GM06990 (cell line): ENCODE data around the gene UBN1.

ENCODE experiments used
- DNase-seq: peaks from one replicate; pipeline ENCODE4 v3.0.0-alpha.2; 2011; ENCODE audit not compliant: insufficient read length; ENCODE audit errors: extremely low read depth
- H3K27me3 ChIP-seq: replicated peaks from 2 replicates; pipeline ENCODE4 v1.6.0; 2011; ENCODE audit warnings: low read length; ENCODE audit not compliant: control insufficient read depth, insufficient read depth
- H3K36me3 ChIP-seq: 2 replicates; pipeline ENCODE4 v1.5.1; 2011; ENCODE audit warnings: low read length; ENCODE audit not compliant: control insufficient read depth, insufficient read depth
- H3K4me3 ChIP-seq: replicated peaks from 2 replicates; pipeline ENCODE4 v1.5.1; 2011; ENCODE audit warnings: low read depth, mild to moderate bottlenecking, control low read depth, low read length
- TF ChIP-seq, protein P1 (sequence below): IDR thresholded peaks from 2 replicates; pipeline ENCODE4 v1.5.1; 2011; ENCODE audit warnings: low read length, control low read depth, mild to moderate bottlenecking, inconsistent platforms; ENCODE audit not compliant: insufficient read depth, poor library complexity, severe bottlenecking

The UBN1 gene

GRCh38 chr16:4864728-4865127 lies 17.4 kb downstream of the UBN1 start:
- no peak overlapping the region for H3K4me3 ChIP-seq
- H3K36me3 ChIP-seq, result peaks cover 18% of the 10 kb centered on the region
- no peak for DNase-seq
- TF ChIP-seq, protein P1, sequence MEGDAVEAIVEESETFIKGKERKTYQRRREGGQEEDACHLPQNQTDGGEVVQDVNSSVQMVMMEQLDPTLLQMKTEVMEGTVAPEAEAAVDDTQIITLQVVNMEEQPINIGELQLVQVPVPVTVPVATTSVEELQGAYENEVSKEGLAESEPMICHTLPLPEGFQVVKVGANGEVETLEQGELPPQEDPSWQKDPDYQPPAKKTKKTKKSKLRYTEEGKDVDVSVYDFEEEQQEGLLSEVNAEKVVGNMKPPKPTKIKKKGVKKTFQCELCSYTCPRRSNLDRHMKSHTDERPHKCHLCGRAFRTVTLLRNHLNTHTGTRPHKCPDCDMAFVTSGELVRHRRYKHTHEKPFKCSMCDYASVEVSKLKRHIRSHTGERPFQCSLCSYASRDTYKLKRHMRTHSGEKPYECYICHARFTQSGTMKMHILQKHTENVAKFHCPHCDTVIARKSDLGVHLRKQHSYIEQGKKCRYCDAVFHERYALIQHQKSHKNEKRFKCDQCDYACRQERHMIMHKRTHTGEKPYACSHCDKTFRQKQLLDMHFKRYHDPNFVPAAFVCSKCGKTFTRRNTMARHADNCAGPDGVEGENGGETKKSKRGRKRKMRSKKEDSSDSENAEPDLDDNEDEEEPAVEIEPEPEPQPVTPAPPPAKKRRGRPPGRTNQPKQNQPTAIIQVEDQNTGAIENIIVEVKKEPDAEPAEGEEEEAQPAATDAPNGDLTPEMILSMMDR, result no peak
- no peaks in the 10 kb centered on the region for H3K27me3 ChIP-seq

DNA sequence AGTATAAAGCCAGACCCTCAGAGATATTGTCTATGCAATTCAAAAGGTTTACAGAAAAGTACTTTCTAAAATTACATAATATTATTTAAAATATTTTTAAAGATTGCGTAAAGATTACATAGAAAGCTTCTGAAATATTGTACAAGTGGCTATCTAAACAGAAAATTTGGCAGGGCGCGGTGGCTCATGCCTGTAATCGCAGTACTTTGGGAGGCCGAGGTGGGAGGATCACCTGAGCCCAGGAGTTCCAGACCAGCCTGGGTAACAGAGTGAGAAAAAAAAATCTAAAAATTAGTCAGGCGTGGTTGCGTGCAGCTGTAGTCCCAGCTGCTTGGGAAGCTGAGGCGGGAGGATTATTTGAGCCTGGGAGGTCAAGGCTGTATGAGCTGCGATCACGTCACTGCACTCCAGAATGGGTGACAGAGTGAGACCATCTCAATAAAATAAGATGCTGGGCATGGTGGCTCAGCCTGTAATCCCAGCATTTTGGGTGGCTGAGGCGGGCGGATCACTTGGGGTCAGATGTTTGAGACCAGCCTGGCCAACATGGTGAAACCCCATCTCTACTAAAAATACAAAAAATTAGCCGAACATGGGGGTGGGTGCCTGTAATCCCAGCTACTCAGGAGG lies 18.1 kb downstream of the UBN1 start:
- TF ChIP-seq, protein P1, result no peak
- H3K4me3 ChIP-seq, result no peak overlapping the region
- no peaks in the 10 kb centered on the region for H3K27me3 ChIP-seq
- peaks cover 19% of the 10 kb centered on the region for H3K36me3 ChIP-seq
- no peak for DNase-seq

DNA sequence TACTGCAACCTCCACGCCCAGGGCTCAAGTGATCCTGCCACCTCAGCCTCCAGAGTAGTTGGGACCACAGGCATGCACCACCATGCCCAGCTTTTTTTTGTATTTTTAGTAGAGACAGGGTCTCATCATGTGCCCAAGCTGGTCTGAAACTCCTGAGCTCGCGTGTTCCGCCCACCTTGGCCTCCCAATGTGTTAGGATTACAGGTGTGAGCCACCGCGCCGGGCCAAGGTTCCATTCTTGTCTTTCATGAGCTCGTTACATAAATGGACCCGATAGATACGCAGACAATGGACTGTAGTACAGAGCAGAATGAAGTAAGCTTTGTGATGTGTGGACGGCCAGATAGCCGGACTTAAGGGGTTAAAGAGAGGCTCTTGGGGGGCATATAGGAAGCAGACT lies 19.3 kb downstream of the UBN1 start:
- DNase-seq, result no peak
- TF ChIP-seq, protein P1, result no peak
- H3K36me3 ChIP-seq, result peaks cover 19% of the 10 kb centered on the region
- H3K27me3 ChIP-seq, result no peaks in the 10 kb centered on the region
- no peak overlapping the region for H3K4me3 ChIP-seq

DNA sequence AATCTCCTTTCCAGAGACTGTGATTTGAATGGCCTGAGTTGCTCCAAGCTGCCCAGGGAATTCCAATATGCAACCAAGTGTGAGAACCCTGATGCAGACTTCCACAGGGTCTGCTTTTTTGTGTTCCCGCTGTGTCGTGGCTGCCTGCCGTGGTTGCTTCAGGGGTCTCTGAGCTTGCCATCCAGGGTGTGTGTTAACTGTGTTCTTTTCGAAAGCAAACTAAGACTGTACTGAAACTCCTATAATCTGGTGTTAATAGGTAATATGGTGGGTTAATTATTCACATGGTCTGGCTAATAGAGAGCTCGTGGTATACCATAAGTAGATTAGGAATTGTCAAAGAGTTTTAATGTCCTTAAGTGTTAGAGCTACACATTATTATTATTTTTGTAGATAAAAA lies 20.7 kb downstream of the UBN1 start:
- Histone ChIP-seq H3K4me3 (no peak overlapping the region), H3K36me3 (peaks cover 26% of the 10 kb centered on the region), H3K27me3 (no peaks in the 10 kb centered on the region)
- TF ChIP-seq, protein P1, result no peak
- DNase-seq, result no peak

DNA sequence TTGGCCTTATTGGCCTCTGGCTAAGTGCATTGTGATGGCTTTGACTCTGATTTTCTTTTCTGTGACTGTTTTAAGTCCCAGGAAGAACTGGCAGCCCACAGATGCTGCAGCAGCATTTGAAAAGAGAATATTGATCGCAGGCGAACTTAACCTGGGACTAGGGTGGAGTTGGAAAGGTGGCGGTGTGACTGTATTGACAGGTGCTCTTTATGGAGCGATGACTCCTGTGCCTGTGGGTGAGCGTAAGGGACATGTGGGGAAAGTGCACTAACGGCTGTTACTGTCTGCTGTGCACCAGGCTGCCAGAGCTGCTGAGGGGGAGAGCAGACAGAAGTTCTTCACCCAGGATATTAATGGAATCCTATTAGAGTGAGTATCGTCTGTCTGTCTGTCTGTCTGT lies 21.3 kb downstream of the UBN1 start:
- DNase-seq, result no peak
- Histone ChIP-seq H3K27me3 (no peaks in the 10 kb centered on the region), H3K4me3 (no peak overlapping the region), H3K36me3 (peaks cover 30% of the 10 kb centered on the region)
- TF ChIP-seq, protein P1, result no peak
